H1 (cell line): Measurements from ENCODE around the gene STARD3. TPM values are rescaled to one million over a fixed set of nuclear protein-coding genes. Genes with fewer than 3 reads are reported as not detected.
A peak's percentile ranks its signal among the peaks of the same experiment; 100 is the strongest.

Experiments used
- ATF2 ChIP-seq: IDR thresholded peaks from 2 replicates; pipeline ENCODE4 v1.6.1; 2012; ENCODE audit warnings: low read length, inconsistent platforms
- CBX8 ChIP-seq: fragments of 300-800, 300-1000 bp; sonication (generic); IDR thresholded peaks from 2 replicates; pipeline ENCODE4 v1.7.1; 2016; ENCODE audit warnings: low read depth, low read length, borderline replicate concordance
- CHD1 ChIP-seq: IDR thresholded peaks from 2 replicates; pipeline ENCODE4 v1.6.1; 2012; ENCODE audit warnings: low read depth, low read length, improper control_type of control experiment
- CREB1 ChIP-seq: IDR thresholded peaks from 2 replicates; pipeline ENCODE4 v1.6.1; 2012; ENCODE audit warnings: inconsistent platforms
- E2F6 ChIP-seq: IDR thresholded peaks from 2 replicates; pipeline ENCODE4 v1.6.1; 2012; ENCODE audit warnings: inconsistent platforms
- EP300 ChIP-seq, 2 experiments: IDR thresholded peaks; 1 replicate in 1 of 2; 2 replicates in 1 of 2; pipeline ENCODE4 v1.6.1; 2011 to 2012; ENCODE audit warnings: low read depth in 2 of 2, low read length in 2 of 2, mild to moderate bottlenecking in 2 of 2, borderline replicate concordance in 1 of 2, inconsistent platforms in 1 of 2, moderate library complexity in 1 of 2
- GABPA ChIP-seq: IDR thresholded peaks from 2 replicates; pipeline ENCODE4 v1.6.1; 2011; ENCODE audit warnings: mild to moderate bottlenecking, low read length, moderate library complexity, borderline replicate concordance; ENCODE audit not compliant: insufficient read depth
- JUND ChIP-seq: IDR thresholded peaks from 2 replicates; pipeline ENCODE4 v1.6.1; 2011; ENCODE audit warnings: mild to moderate bottlenecking, improper control_type of control experiment, low read length
- KDM1A ChIP-seq: fragments of 200-600, 300-600 bp; sonication (generic); IDR thresholded peaks from 2 replicates; pipeline ENCODE4 v1.7.1; 2016; ENCODE audit warnings: mild to moderate bottlenecking, low read length, borderline replicate concordance
- NANOG ChIP-seq: IDR thresholded peaks from 2 replicates; pipeline ENCODE4 v1.6.1; 2011; ENCODE audit warnings: low read length, low read depth, mild to moderate bottlenecking, inconsistent platforms; ENCODE audit not compliant: insufficient read depth, poor library complexity, severe bottlenecking
- PHF8 ChIP-seq: fragments of 200-600 bp; sonication (generic); conservative IDR thresholded peaks from 2 replicates; pipeline ENCODE4 v1.7.1; 2012; ENCODE audit warnings: low read depth, mild to moderate bottlenecking, inconsistent platforms, low read length, moderate library complexity
- POLR2A ChIP-seq, 2 experiments: IDR thresholded peaks; 1 replicate in 1 of 2; 2 replicates in 1 of 2; pipeline ENCODE4 v1.6.1; 2011; ENCODE audit warnings: low read depth in 2 of 2, low read length in 2 of 2, mild to moderate bottlenecking in 2 of 2; ENCODE audit errors: control extremely low read depth in 1 of 2
- RBBP5 ChIP-seq: IDR thresholded peaks from 2 replicates; pipeline ENCODE4 v1.7.1; 2012; ENCODE audit warnings: low read depth, mild to moderate bottlenecking, inconsistent platforms, low read length, moderate library complexity, borderline replicate concordance
- RXRA ChIP-seq: IDR thresholded peaks from 2 replicates; pipeline ENCODE4 v1.6.1; 2011; ENCODE audit warnings: low read depth, mild to moderate bottlenecking, low read length, moderate library complexity; ENCODE audit not compliant: insufficient read depth
- SAP30 ChIP-seq: fragments of 300-600 bp; sonication (generic); IDR thresholded peaks from 2 replicates; pipeline ENCODE4 v1.7.1; 2012; ENCODE audit warnings: low read length, moderate library complexity, mild to moderate bottlenecking, inconsistent platforms; ENCODE audit not compliant: insufficient read depth, insufficient replicate concordance
- SP1 ChIP-seq: IDR thresholded peaks from 2 replicates; pipeline ENCODE4 v1.6.1; 2011; ENCODE audit warnings: low read depth, low read length
- SP4 ChIP-seq: IDR thresholded peaks from 2 replicates; pipeline ENCODE4 v1.6.1; 2012; ENCODE audit warnings: low read length, inconsistent platforms
- TBP ChIP-seq: IDR thresholded peaks from 2 replicates; pipeline ENCODE4 v1.6.1; 2011; ENCODE audit warnings: low read depth, low read length, improper control_type of control experiment
- TCF12 ChIP-seq: IDR thresholded peaks from 2 replicates; pipeline ENCODE4 v1.6.1; 2011; ENCODE audit warnings: low read depth, mild to moderate bottlenecking, low read length
- TEAD4 ChIP-seq: IDR thresholded peaks from 2 replicates; pipeline ENCODE4 v1.6.1; 2012; ENCODE audit warnings: low read depth, low read length, inconsistent platforms, mixed read lengths
- YY1 ChIP-seq: IDR thresholded peaks from 2 replicates; pipeline ENCODE4 v1.6.1; 2011; ENCODE audit warnings: low read depth, mild to moderate bottlenecking, low read length
- polyA plus RNA-seq, 7 experiments: library from polyadenylated mRNA; depleted of rRNA in 3 of 7; stranded (reverse) in 5 of 7; unstranded in 2 of 7; fragments of >200 nt in 5 of 7; fragments of 200-250 nt in 2 of 7; gene quantifications; 1 replicate in 5 of 7; 2 replicates in 1 of 7; 4 replicates in 1 of 7; pipeline versions ENCODE4 v1.2.1 to v1.2.3, GENCODE V29; 2011 to 2013; ENCODE audit warnings: missing spikeins in 2 of 7, mixed read lengths in 2 of 7
- total RNA-seq: library from RNA; stranded (reverse); fragmentation: NEBNext Ultra II Directional; extraction: Animal tissue kit (Norgen Biotek cat#: 25700); gene quantifications from 2 replicates; pipeline ENCODE4 v1.2.1, GENCODE V29; 2021

STARD3 gene
- total and polyA plus RNA-seq, 2 of the 8 experiments (the other 6 are each of a cell fraction or from before 2014, with no cell fraction given), result 47.6 to 80.3 TPM

- TF ChIP-seq RBBP5 (no peak), KDM1A (no peak), SP4 (peak; percentile 52; the same call in 1 of the 2 replicates), POLR2A (IDR thresholded peaks at IDR 0.05; ENCODE audit: control extremely low read depth in 1 of 2, low read depth in 2 of 2, low read length in 2 of 2) (no peak), TCF12 (0 out of 2 replicates have a peak, but pooled peaks have one; percentile 52), PHF8 (no peak), SAP30 (no peak), EP300 (IDR thresholded peaks at IDR 0.05; ENCODE audit: borderline replicate concordance in 1 of 2, low read depth in 2 of 2, low read length in 2 of 2) (peak in 1 of 2 experiments; percentile 49; a peak in 1 of 3 replicates), ATF2 (no peak), GABPA (peak; percentile 45; the same call in 1 of the 2 replicates), JUND (peak; percentile 73), CHD1 (no peak), CBX8 (no peak), SP1 (0 out of 2 replicates have a peak, but pooled peaks have one; percentile 26), E2F6 (0 out of 2 replicates have a peak, but pooled peaks have one; percentile 20), TBP (no peak; the same call in 1 of the 2 replicates), TEAD4 (no peak), NANOG (no peak), CREB1 (peak; percentile 44; the same call in 1 of the 2 replicates), RXRA (no peak), YY1 (0 out of 2 replicates have a peak, but pooled peaks have one; percentile 76)
Measured at GRCh38 chr17:39621523-39622379, 15.2 kb upstream of the STARD3 start (continued).
